Measurements from ENCODE around the gene UBXN1.

The UBXN1 gene

DNA sequence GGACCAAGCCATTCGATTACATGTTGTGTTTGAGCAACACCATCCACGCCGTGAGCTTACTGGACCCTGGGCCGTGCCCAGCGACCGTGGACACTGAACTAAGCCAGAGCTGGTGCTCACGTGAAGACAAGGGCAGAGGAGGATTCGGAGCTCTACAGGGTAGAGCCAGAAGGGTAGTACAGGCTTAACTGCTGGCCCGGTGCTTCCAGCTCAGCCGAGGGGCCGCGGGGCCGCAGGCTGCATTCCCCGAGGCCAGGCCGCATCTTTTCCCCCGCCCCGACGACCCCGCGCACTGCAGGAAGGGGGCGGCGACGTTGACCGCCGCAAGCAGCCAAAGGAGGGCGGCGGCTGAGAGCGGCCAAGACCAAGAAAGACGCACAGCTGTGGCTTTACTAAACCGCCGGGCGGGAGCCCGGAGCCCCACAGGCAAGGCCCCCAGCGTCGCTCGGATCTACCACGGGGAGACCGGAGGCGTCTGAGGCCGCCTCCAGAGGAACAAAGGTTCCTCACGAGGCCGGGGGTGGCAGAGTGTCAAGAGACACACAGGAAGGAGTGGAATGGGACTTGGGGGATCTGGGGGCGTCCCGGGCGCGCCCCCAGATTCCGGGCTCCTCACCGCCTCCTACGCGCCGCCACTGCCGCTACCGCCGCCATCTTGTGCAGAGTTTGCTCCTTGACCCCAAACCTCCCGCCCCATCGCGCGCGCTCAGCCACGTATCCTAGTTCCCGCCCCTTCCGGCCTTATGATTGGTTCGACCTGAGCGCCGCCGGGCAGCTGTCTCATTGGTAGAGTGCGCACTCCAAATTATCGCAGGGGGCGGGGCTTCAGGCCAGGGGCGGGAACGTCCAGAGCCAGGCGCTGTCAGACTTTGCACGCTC, 32.7 kb downstream of the UBXN1 start, which contains the start of gene GANAB:
GANAB (minus strand) TSS at position 668 of the 879 bp plus-strand sequence; CDS start at position 654, 14 bp downstream.
- H3K9me2 ChIP-seq (replicated peaks; ENCODE audit: control insufficient read depth, low read length) = no peaks in the 10 kb centered on the region
- TF ChIP-seq CTCF (IDR thresholded peaks at IDR 0.05; ENCODE audit: low read depth, low read length, poor library complexity, severe bottlenecking) = no peak
- no peak for TF ChIP-seq EZH2phosphoT487 (IDR thresholded peaks at IDR 0.05; ENCODE audit: borderline replicate concordance, low read length)
- no peaks in the 10 kb centered on the region for H3F3A ChIP-seq (ENCODE audit: control insufficient read depth, insufficient read depth)
- H3K79me2 ChIP-seq (ENCODE audit: control insufficient read depth, low read length) = peaks cover 84% of the 10 kb centered on the region
- H3K27me3 ChIP-seq (ENCODE audit: control insufficient read depth, low read length) = no peaks in the 10 kb centered on the region
- peak within 1 kb of the TSS; percentile 78 for H3K27ac ChIP-seq (ENCODE audit: low read depth, low read length)
- H4K20me1 ChIP-seq (ENCODE audit: control insufficient read depth, insufficient read depth, low read depth, low read length) = peaks cover 3% of the 10 kb centered on the region; the same call in 1 of the 2 replicates
- H3K4me3 ChIP-seq (ENCODE audit: low read length) = peak within 1 kb of the TSS; percentile 97
- H3K4me1 ChIP-seq (ENCODE audit: control insufficient read depth, low read length) = peaks cover 29% of the 10 kb centered on the region
- H3K4me2 ChIP-seq (ENCODE audit: low read length) = peak within 1 kb of the TSS; percentile 87
- H3K36me3 ChIP-seq (ENCODE audit: control insufficient read depth, low read length) = peaks cover 72% of the 10 kb centered on the region
- H3K9me3 ChIP-seq (ENCODE audit: control insufficient read depth, insufficient read depth, low read length) = no peaks in the 10 kb centered on the region

- peaks cover 73% of the 10 kb centered on the region for H3K36me3 ChIP-seq (ENCODE audit: control insufficient read depth, low read length)
- peak overlapping the region; percentile 97 for H3K4me3 ChIP-seq (ENCODE audit: low read length)
These were observed 33.3 kb downstream of the UBXN1 start for GRCh38 chr11:62645671-62645945.

GRCh38 chr11:62644220-62644619, 34.7 kb downstream of the UBXN1 start:
- TF ChIP-seq CTCF (IDR thresholded peaks at IDR 0.05; ENCODE audit: low read depth, low read length, poor library complexity, severe bottlenecking) (no peak), EZH2phosphoT487 (IDR thresholded peaks at IDR 0.05; ENCODE audit: borderline replicate concordance, low read length) (no peak)
- Histone ChIP-seq H3K9me3 (ENCODE audit: control insufficient read depth, insufficient read depth, low read length) (no peaks in the 10 kb centered on the region), H3K79me2 (ENCODE audit: control insufficient read depth, low read length) (peaks cover 82% of the 10 kb centered on the region), H3F3A (ENCODE audit: control insufficient read depth, insufficient read depth) (no peaks in the 10 kb centered on the region), H4K20me1 (ENCODE audit: control insufficient read depth, insufficient read depth, low read depth, low read length) (peaks cover 3% of the 10 kb centered on the region; the same call in 1 of the 2 replicates), H3K4me2 (ENCODE audit: low read length) (no peak overlapping the region), H3K27ac (ENCODE audit: low read depth, low read length) (no peak overlapping the region), H3K4me3 (ENCODE audit: low read length) (no peak overlapping the region), H3K36me3 (ENCODE audit: control insufficient read depth, low read length) (peaks cover 70% of the 10 kb centered on the region), H3K9me2 (replicated peaks; ENCODE audit: control insufficient read depth, low read length) (no peaks in the 10 kb centered on the region), H3K27me3 (ENCODE audit: control insufficient read depth, low read length) (no peaks in the 10 kb centered on the region), H3K4me1 (ENCODE audit: control insufficient read depth, low read length) (peaks cover 25% of the 10 kb centered on the region)

More at GRCh38 chr11:62645671-62645945, 33.3 kb downstream of the UBXN1 start:
- Histone ChIP-seq H3K4me2 (ENCODE audit: low read length) (peak overlapping the region; percentile 87), H4K20me1 (ENCODE audit: control insufficient read depth, insufficient read depth, low read depth, low read length) (peaks cover 3% of the 10 kb centered on the region; the same call in 1 of the 2 replicates), H3K9me2 (replicated peaks; ENCODE audit: control insufficient read depth, low read length) (no peaks in the 10 kb centered on the region), H3K27ac (ENCODE audit: low read depth, low read length) (peak overlapping the region; percentile 78), H3K79me2 (ENCODE audit: control insufficient read depth, low read length) (peaks cover 84% of the 10 kb centered on the region), H3F3A (ENCODE audit: control insufficient read depth, insufficient read depth) (no peaks in the 10 kb centered on the region), H3K4me1 (ENCODE audit: control insufficient read depth, low read length) (peaks cover 26% of the 10 kb centered on the region), H3K27me3 (ENCODE audit: control insufficient read depth, low read length) (no peaks in the 10 kb centered on the region), H3K9me3 (ENCODE audit: control insufficient read depth, insufficient read depth, low read length) (no peaks in the 10 kb centered on the region)
- TF ChIP-seq EZH2phosphoT487 (IDR thresholded peaks at IDR 0.05; ENCODE audit: borderline replicate concordance, low read length) = no peak
- TF ChIP-seq CTCF (IDR thresholded peaks at IDR 0.05; ENCODE audit: low read depth, low read length, poor library complexity, severe bottlenecking) = no peak

Measured in DOHH2 (cell line).